Measurements from ENCODE around the gene MBD3L1.

The MBD3L1 gene

DNA sequence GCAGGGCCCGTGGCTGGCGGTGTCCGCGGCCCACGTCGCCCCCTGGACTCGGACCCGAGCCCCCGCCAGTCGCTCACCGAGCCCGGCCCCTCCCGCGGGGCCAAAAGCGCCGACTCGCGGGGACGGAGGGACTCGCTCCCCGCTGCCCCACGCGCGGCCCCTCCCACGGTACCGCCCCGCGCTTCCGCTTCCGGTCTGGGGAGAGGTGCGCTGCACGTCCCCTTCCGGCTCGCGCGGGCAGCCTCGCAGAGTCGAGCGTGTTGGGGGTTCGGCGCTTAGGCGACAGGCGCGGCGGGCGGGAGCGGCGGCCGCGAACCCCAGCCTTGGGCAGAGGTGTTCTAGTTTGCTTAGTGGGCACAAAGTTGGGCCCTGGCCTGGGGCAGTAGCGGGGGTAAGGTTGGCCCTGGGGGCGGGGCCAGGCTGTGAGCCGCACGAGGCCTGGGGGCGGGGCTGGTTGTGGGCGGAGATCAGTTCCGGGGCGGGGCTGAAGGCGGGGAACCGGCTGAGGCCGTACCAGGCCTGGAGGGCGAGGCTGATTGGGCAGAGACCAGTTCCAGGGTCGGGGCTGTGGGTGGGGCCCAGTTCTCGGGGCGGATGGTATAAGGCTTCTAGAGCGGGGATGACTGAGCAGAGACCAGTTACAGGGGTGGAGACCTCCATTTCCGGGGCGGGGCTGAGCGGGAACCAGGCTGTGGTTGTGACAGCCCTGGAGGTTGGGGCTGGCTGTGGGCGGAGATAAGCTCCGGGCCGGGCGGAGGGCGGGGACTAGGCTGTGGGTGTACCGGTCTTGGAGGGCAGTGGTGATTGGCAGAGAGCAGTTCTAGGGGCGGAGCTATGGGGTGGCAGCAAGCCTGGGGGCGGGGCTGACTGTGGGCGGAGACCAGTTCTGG is at the start of gene MBD3L1, which contains the start of gene ZNF558:
Gene MBD3L1 (plus strand): TSS at position 246 of the 890 bp plus-strand sequence. CDS start 10,302 bp downstream, outside the sequence.
Gene ZNF558 (minus strand): TSS at position 173 of the 890 bp plus-strand sequence. CDS start 9,645 bp downstream, outside the sequence.
- DNase-seq = peak; percentile 96 to 97

GRCh38 chr19:8794823-8795222 is 37.4 kb upstream of the MBD3L1 start:
- DNase-seq = no peak

GRCh38 chr19:8806661-8807060 is 25.5 kb upstream of the MBD3L1 start:
- no peak for DNase-seq

GRCh38 chr19:8811315-8812172 is 20.6 kb upstream of the MBD3L1 start:
- DNase-seq = no peak

DNA sequence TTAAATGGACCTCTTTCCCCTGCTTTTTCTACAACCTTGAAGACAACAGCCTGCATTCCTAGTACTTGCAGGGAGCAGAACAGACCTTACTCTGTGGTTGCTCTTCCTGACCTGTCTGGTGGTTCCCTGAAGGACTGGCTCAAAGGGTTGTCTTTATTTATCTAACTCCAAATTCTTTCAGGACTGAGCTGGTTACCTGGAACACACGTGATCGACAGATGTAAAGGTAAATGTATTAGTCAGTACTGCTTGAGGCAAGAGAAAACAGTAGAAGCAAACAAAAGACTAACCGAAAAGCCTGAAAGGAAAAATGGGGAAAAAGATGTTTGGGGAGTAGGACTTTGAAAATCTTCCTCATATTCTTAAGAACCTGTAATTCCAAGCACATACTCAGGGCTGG is 18.0 kb upstream of the MBD3L1 start:
- no peak for DNase-seq

DNA sequence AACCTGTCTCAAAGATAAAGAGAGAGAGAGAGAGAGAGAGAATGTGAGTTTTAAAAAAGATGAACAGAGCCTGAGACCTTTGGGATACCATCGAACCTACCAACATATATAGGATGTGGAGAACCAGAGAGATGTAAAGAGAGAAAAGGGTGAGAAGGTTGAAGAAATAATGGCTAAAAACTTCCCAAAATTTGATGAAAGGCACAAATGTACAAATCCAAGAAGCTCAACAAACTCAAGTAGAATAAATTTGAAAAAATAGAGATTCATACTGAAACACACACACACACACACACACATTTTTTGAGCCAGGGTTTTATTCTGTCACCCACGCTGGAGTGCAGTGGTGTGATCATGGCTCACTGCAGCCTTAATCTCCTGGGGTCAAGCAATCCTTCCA is 16.4 kb upstream of the MBD3L1 start:
- DNase-seq = no peak

- DNase-seq = no peak
Observed at GRCh38 chr19:8820234-8820633, 11.9 kb upstream of the MBD3L1 start.

DNA sequence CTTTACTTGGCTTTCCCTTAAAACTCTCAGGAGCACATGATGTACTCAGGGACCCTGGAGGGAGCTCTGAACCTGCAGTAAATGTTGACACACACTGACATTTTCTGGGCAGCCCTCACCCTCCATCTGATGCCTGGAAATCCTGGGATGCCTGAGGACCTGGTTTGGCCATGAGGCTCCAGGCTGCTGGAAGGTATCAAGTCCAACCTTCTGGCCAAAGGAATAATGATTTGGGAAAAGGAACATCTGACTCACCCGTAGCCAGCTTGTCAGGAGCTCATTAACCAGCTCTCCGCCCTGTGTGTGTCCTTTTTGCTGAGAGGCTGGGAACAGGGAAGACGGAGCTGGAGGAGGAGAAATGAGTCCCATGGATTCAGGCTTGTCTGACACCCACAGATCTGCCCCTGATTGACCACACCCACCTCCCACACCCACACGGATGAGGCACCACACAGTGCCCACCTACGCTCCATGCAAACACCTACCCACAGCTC is 10.4 kb upstream of the MBD3L1 start:
- DNase-seq = no peak

GRCh38 chr19:8826371-8826770 is 5.8 kb upstream of the MBD3L1 start:
- no peak for DNase-seq

DNA sequence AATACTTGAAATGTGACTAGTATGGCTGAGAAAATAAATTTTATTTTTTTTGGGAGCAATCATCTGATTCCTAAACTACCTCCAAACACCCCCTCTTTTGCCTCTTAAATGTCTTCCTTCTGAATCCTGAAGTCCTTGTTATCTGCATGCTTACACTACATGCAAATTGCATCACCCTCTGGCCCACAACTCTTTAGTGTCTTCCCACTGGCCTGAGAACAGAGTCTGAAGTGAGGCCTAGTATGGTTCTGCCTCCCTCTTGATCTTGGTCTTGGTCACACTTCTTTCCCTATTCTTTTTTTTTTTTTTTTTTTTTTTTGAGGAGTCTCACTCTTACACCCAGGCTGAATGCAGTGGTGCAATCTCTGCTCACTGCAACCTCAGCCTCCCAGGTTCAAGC is 4.9 kb upstream of the MBD3L1 start:
- DNase-seq = no peak

DNA sequence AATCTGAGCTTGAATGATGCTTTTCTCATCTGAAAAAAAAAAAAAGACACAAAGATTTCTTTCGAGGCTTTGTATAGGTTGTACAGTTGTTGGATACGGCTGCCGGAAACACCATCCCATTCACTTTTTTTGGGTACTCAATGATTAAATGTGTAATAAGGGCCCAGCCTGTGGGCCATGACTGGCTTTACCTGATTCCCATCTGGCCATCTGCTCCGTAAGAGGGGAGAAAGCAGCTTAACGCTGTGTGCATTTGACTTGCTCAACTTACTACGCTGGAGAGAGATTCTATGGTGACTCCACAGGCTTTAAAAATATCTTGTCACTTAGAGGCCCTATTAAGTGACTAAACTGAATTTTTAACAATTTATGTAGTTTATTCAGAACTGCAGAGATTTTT is 804 bp upstream of the MBD3L1 start:
- DNase-seq = no peak

GRCh38 chr19:8831832-8832131 is 395 bp upstream of the MBD3L1 start:
- DNase-seq = no peak

- no peak for DNase-seq
Observed at GRCh38 chr19:8835446-8835845, 3.3 kb downstream of the MBD3L1 start.

GRCh38 chr19:8835877-8836276 is 3.7 kb downstream of the MBD3L1 start:
- DNase-seq = no peak

GRCh38 chr19:8840708-8841107 is 8.5 kb downstream of the MBD3L1 start:
- no peak for DNase-seq

DNA sequence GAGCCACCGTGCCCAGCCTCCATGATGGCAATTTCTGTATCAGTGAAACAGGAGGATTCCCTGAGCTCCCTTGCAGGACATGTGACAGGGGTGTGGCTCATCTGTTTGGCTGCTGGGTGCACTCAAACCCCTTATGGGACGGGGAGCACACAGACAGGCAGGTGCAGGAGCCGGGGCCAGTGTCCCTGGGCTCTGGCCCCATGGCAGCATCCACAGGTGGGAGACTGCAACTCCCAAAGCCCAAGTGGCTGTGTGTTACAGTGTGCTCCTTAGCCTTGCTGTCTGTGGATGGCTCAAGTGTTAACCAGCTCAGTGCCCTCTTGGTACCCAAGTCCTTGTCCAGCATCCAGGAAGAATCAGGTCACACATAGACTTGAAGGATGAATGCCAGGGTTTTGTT is 14.6 kb downstream of the MBD3L1 start:
- DNase-seq = no peak

DNA sequence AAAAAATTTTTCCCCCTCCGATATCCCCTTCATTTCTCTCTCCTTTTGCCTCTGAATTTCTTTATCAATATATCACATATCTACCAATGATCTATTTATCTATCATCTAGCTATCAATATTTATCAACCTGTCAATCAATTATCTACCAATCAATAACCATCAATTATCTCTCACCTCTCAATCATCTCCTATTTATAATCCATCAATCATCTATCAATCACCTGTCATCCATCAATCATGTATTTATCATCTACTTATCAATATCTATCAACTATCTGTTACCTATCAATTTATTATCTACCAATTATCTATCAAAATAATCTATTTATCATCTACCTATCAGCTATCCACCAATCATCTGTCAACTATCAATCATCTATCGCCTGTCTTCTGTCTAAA is 17.1 kb downstream of the MBD3L1 start:
- DNase-seq = no peak

DNA sequence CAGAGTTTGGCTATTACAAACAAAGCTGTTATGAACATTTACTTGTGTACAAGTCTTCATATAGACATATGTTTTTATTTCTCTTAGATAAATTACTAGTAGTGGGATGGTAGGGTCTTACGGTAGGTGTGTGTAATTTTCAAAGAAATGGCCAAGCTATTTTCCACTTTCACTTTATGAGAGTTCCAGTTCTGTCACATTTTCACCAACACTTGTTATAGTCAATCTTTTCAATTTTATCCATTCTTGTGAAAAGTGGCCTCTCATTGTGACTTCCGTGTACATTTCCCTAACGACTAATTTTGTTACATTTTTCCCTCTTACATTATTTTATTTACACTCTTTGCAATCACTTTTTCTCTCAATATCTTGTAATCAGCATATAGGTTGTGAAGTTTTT is 18.3 kb downstream of the MBD3L1 start:
- no peak for DNase-seq

DNA sequence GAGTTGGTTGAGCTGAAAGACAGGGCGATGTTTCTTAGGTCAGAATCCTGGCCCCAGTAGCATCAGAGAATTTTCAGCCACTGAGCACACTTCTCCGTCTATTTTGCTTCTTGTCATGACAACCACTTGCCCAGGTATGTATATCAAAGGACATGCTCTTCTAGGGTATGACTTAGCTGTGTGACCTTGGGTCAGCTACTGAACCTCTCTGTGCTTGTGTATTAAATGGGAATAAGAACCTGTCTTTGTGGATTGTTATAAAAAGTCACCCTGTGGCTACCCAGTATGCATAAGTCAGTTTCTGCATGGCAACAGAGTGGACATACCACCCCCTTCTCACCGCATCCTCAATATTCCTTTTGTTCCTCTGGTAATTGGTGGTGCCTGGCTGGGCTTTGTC is 26.1 kb downstream of the MBD3L1 start:
- no peak for DNase-seq

DNA sequence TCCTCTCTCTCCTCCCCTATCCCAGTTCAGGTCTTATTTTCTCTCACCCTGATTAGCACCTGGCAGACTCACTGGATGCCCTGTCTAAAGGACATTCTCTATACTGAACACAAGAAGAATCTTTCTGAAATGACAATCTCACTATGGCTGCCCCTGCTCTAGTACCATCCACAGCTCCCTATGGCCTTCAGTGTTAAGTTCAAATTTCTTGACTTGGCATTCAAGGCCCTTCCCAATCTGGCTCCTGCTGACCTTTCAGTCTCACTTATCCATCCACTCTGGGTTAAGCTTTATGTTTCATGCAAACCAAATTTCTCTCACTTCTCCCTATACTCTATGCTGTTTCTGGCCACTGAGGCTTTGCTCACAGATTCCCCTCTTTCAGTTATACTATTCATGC is 34.2 kb downstream of the MBD3L1 start:
- DNase-seq = no peak

DNA sequence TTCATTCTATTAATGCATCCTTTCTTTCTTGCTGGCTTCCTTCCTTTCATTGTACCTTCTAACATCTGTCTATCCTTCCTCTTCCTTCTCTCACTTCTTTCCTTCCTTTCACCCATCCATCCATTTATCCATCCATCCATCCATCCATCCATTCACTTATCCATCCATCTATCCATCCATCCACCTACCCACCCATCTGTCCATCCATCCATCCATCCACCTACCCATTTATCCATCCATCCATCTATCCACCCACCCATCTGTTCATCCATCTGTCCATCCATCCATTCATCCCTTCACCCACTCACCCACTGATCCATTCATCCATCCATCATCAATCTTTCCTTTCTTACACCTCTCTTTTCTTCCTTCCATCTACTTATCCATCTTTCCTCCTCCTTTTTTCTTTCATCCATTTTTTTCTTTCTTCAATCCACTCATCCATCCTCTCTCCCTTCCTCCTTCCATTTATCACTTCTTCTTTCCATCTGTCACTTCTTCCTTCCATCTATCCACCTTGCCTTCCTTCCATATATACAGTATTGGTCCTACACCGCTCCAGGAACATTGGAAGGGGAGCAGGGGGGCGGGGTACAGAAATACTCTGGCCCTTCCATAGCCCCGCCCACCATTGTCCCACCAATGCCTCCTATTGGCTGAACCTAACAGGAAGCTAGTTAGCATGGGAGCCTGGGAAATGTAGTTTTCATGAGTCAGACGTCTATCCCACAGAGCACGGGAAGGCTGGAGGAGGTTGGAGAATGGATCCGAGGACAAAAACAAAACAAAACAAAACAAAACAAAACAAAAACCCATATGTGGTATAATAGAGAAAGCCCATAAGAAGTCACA is 45.9 kb downstream of the MBD3L1 start:
- no peak for DNase-seq

DNA sequence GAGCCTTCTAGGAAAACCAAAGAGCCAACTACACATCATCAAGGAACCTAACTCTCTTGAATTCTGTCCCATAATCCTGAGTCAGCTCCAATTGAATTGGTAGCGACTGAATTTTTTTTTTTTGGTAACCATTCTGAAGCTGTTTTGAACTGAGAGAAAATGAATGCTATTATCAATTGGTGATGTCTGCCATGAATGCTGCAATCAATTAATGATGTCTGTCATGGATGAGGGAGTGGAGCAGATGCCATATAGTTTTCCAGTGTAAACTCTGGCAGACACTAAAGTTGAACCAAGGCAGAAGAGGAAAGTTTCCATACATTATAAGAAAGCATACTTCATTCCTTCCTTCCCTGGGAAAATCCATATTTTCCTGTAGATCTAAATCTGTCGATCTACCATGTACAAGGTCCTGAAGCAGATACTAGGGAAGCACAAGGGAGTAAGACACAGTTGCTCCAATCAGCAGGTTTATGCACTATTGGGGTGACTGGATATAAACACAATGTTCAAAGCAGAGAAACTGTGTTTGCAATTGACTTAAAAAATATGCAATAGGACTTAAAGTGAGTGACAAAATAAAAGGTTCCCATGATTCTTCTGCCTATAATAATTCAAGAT is 48.8 kb downstream of the MBD3L1 start:
- DNase-seq = no peak

Data from stimulated activated CD4-positive, alpha-beta T cell treated with anti-CD3 and anti-CD28 coated beads, Interleukin-2, amount 100 ng/mL, for 48 hours (primary cell).